RWPE1 (cell line): ENCODE results near the gene MDFIC.

Experiments used
- CTCF ChIA-PET: fragments of 350-600 bp; sonication (Branson Sonifier 250); formaldehyde crosslinking; extraction: SDS; loops from one replicate; lab custom pipeline; 2021; lab: Yijun Ruan, JAX
- POLR2A ChIA-PET: fragments of 400-600 bp; formaldehyde crosslinking; extraction: SDS; loops from one replicate; lab custom pipeline; 2020; ENCODE audit warnings: antibody characterized with exemption; ENCODE audit not compliant: low non-redundant PET; lab: Yijun Ruan, JAX
- DNase-seq: peaks from one replicate; pipeline ENCODE4 v3.0.0; 2012; ENCODE audit warnings: low spot score
- H3K27ac ChIP-seq: fragments of 450-650 bp; 2 replicates; pipeline ENCODE4 v1.5.1; 2017
- TF ChIP-seq, protein P1 (sequence below): fragments of 450-650 bp; conservative IDR thresholded peaks from 2 replicates; pipeline ENCODE4 v1.5.1; 2017; ENCODE audit warnings: low read depth, mild to moderate bottlenecking

The MDFIC gene

DNA sequence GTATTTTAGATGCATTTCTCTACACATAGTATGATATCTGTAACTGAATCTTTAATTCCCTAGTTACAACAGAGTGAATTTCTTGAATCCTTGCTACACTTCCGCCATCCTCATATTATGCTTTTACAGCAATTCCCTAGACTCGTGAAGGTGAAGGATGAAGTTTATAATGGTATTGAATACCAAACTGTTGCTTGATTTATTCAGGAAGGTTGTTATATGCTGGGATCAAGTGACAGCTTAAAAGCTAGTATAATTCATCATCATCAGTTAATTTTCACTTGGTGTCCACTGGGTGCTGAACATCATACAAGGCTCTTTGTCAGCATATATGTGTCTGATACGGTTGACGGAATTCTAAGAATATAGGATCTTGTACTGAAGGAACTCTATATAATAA, 47.2 kb downstream of the MDFIC start:
- H3K27ac ChIP-seq, result no peak overlapping the region
- ChIA-PET CTCF (interaction anchor here (0.7 kb wide), 1 partner anchor 49 kb away, joined by 3 read pairs; no protein-coding TSS in a partner anchor), POLR2A (no interaction called here)
- DNase-seq, result no peak
- TF ChIP-seq, protein P1, sequence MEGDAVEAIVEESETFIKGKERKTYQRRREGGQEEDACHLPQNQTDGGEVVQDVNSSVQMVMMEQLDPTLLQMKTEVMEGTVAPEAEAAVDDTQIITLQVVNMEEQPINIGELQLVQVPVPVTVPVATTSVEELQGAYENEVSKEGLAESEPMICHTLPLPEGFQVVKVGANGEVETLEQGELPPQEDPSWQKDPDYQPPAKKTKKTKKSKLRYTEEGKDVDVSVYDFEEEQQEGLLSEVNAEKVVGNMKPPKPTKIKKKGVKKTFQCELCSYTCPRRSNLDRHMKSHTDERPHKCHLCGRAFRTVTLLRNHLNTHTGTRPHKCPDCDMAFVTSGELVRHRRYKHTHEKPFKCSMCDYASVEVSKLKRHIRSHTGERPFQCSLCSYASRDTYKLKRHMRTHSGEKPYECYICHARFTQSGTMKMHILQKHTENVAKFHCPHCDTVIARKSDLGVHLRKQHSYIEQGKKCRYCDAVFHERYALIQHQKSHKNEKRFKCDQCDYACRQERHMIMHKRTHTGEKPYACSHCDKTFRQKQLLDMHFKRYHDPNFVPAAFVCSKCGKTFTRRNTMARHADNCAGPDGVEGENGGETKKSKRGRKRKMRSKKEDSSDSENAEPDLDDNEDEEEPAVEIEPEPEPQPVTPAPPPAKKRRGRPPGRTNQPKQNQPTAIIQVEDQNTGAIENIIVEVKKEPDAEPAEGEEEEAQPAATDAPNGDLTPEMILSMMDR, result no peak

DNA sequence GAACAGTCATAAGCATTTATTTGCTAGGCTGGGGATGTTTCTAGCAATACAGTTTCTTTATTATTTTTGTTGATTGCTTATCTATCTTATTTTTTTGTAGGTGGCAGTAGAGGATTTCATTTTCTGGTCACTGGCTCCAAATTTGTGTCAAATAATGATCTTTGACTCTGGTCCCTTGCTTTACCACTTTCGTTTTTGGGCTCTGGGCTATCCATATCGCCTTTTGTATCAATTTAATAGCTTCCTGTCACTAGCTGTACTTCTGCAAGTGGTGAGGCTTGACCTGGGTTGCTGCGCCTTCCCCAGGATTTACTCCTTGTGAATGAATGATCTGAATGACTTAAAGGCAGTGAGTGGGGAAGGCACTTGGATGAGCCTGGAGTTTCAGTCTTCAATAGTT, 48.4 kb downstream of the MDFIC start:
- TF ChIP-seq, protein P1, result no peak
- H3K27ac ChIP-seq, result no peak overlapping the region
- ChIA-PET POLR2A (no interaction called here), CTCF (interaction anchor here (0.7 kb wide), 1 partner anchor 144 kb away, joined by 3 read pairs; no protein-coding TSS in a partner anchor)
- no peak for DNase-seq

DNA sequence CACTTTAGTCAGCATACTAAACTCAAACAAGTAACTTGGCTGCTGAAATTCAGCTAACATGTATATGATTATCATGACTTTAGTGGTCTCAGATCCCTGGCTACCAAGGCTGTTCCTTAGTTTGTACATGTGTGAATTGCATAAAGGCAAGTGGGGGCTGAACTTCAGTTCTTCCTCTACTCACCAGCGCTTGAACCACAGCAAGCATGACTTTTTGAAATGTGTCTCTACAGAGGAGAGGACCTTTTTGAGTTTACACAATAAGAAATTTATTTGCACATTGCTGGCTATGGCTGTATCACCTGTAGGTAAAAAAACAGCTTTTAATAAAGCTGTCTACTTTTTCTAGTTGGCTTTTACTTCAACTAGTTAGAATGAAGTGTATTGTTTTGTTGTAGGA, 48.8 kb downstream of the MDFIC start:
- no peak for DNase-seq
- TF ChIP-seq, protein P1, result no peak
- CTCF ChIA-PET, result interaction anchor here (0.7 kb wide), 1 partner anchor 144 kb away, joined by 3 read pairs; no protein-coding TSS in a partner anchor
- no peak overlapping the region for H3K27ac ChIP-seq
- POLR2A ChIA-PET, result no interaction called here

DNA sequence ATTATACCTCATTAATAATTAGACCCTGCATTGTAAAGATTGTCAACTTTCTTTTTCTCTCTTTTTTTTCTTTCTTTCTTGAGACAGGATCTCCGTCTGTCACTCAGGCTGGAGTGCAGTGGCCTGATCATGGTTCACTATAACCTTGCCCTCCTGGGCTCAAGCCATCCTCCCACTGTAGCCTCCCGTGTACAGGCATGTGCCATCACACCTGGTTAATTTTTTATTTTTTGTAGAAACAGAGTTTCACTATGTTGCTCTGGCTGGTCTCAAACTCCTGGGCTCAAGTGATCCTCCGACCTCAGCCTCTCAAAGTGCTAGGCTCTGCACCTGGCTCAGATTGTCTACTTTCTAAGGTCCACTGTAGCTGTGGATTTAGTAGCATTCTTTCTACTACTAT, 50.7 kb downstream of the MDFIC start:
- POLR2A ChIA-PET, result no interaction called here

DNA sequence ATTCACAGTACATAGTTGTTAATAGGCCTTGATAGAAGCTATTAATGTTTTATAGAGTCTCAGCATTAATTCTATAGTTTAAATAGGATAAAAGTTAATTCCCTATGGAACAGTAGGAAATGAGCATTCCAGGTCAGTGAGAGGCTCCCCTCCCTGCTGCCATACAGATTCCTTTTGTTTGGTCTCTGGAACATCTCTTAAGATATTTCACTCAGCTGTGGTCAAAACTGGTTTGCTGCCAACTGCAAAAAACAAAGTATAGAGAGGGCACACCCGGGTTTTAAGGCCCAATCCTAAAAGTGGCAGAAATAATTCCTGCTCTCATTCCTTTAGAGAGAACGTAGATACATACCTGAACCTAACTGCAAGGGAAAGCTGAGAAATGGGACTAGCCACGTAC, 51.3 kb downstream of the MDFIC start:
- no peak overlapping the region for H3K27ac ChIP-seq
- DNase-seq, result no peak
- ChIA-PET CTCF (interaction anchor here (0.6 kb wide), 1 partner anchor 289 kb away, joined by 3 read pairs; no protein-coding TSS in a partner anchor), POLR2A (no interaction called here)
- TF ChIP-seq, protein P1, result no peak

More for the DNA sequence above, 50.7 kb downstream of the MDFIC start:
- TF ChIP-seq, protein P1, result no peak
- CTCF ChIA-PET, result interaction anchor here (0.6 kb wide), 1 partner anchor 288 kb away, joined by 3 read pairs; no protein-coding TSS in a partner anchor
- H3K27ac ChIP-seq, result no peak overlapping the region
- DNase-seq, result no peak

DNA sequence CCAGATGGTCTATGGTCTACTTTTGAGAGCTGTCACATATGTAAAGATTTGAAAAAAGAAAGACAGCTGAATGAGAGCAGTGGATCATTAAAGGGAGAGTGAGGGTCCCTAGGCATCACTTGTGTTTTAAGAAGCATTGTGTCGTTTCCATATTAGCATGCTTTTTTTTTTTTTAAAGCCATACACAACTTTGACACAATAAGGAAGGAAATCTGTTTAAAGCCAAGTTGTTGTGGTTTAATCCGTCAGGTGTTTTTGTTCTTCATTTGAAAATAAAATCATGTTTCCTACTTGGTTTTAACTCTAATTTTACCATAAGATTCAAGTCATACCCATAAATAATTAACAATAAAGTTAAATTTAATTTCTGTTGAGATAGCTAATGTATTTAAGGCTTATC, 53.5 kb downstream of the MDFIC start:
- TF ChIP-seq, protein P1, result no peak
- DNase-seq, result no peak
- POLR2A ChIA-PET, result no interaction called here
- H3K27ac ChIP-seq, result no peak overlapping the region
- CTCF ChIA-PET, result interaction anchor here (0.6 kb wide), 1 partner anchor 997 kb away, joined by 3 read pairs; no protein-coding TSS in a partner anchor
